Cardiac fibroblast (primary cell): ENCODE measurements around the gene ATG5.

Source experiments
- DNase-seq, 2 donors: peaks; one replicate each; pipeline versions ENCODE4 v3.0.0 to v3.0.0-alpha.2; 2010; ENCODE audit warnings: low read depth in 2 of 2
- H3K4me3 ChIP-seq, 2 donors: replicated peaks in 1 of 2; 1 replicate in 1 of 2; 2 replicates in 1 of 2; pipeline ENCODE4 v1.5.1; 2011; ENCODE audit warnings: low read depth in 2 of 2, low read length in 2 of 2, mild to moderate bottlenecking in 2 of 2, moderate library complexity in 1 of 2
- CTCF ChIP-seq: IDR thresholded peaks from one replicate; pipeline ENCODE4 v1.5.1; 2011; ENCODE audit warnings: low read depth, mild to moderate bottlenecking, low read length, inconsistent platforms

Gene ATG5

GRCh38 chr6:106258726-106259125, 66.8 kb downstream of the ATG5 start:
- no peak overlapping the region for H3K4me3 ChIP-seq
- no peak for TF ChIP-seq CTCF
- DNase-seq = no peak

GRCh38 chr6:106257195-106257594, 68.4 kb downstream of the ATG5 start:
- no peak for TF ChIP-seq CTCF
- H3K4me3 ChIP-seq = no peak overlapping the region
- peak in 1 of 2 donors; percentile 50 for DNase-seq

- DNase-seq = peak in 1 of 2 donors; percentile 60
- no peak for TF ChIP-seq CTCF
- no peak overlapping the region for H3K4me3 ChIP-seq
Observed at GRCh38 chr6:106256201-106256968, 69.2 kb downstream of the ATG5 start.

GRCh38 chr6:106255306-106255705, 70.3 kb downstream of the ATG5 start:
- TF ChIP-seq CTCF = no peak
- no peak overlapping the region for H3K4me3 ChIP-seq
- no peak for DNase-seq

- DNase-seq = peak; percentile 59 to 86
- TF ChIP-seq CTCF = no peak
- H3K4me3 ChIP-seq = no peak overlapping the region
Observed at GRCh38 chr6:106254636-106255035, 70.9 kb downstream of the ATG5 start.

GRCh38 chr6:106253731-106254130, 71.8 kb downstream of the ATG5 start:
- DNase-seq = peak in 1 of 2 donors; percentile 33
- no peak overlapping the region for H3K4me3 ChIP-seq
- no peak for TF ChIP-seq CTCF

GRCh38 chr6:106253172-106253571, 72.4 kb downstream of the ATG5 start:
- TF ChIP-seq CTCF = no peak
- peak; percentile 44 to 87 for DNase-seq
- no peak overlapping the region for H3K4me3 ChIP-seq
